ENCODE results near the gene CPNE4. TPM values are rescaled to one million over a fixed set of nuclear protein-coding genes. Genes with fewer than 3 reads are reported as not detected.

The CPNE4 gene
- total RNA-seq, 1 experiment from 2014 or later: 0.41 TPM

DNA sequence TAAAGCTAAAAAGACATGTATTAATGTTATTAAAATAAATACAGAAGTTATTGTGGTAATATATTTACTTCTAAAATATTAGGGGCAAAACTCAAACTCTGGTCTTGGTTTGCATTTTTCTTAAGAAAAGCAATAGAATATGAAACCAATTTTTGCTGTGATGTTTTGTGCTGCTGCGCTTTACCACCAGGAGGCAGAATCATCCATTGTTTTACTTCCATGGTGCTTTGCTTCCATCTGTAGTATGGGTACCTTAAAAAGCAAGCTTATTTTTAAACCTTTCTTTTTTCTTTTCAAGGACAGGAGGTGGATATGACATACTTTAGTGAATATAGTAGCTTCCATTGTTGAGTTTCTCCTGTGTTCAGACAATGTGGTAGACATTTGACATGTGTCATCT lies 485.5 kb downstream of the CPNE4 start:
- intact Hi-C loops (cut with micrococcal nuclease; ENCODE audit: unreplicated experiment): no loop called here
- peak in 1 of 2 experiments; percentile 20 for TF ChIP-seq CTCF (IDR thresholded peaks at IDR 0.05; ENCODE audit: insufficient read depth in 1 of 2, low read depth in 1 of 2, low read length in 1 of 2, severe bottlenecking in 1 of 2, unreplicated experiment in 1 of 2)
- H3K9me3 Mint-ChIP-seq (ENCODE audit: unreplicated experiment): no peaks in the 10 kb centered on the region
- Histone ChIP-seq H3K36me3 (ENCODE audit: control insufficient read depth, insufficient read depth, low read length) (no peaks in the 10 kb centered on the region), H3K27me3 (replicated peaks; ENCODE audit: control insufficient read depth, insufficient read depth, low read length) (no peaks in the 10 kb centered on the region), H3K4me3 (ENCODE audit: low read depth, low read length) (no peak overlapping the region), H3K4me1 (no peaks in the 10 kb centered on the region), H3K9me3 (no peaks in the 10 kb centered on the region)
- ChIA-PET CTCF (no interaction called here), POLR2A (no interaction called here)
- BruUV-seq (replicated peaks): no TSS peak
- H3K36me3 Mint-ChIP-seq (ENCODE audit: insufficient read depth, unreplicated experiment): no peaks in the 10 kb centered on the region
- H3K4me3 Mint-ChIP-seq (ENCODE audit: unreplicated experiment): no peak overlapping the region
- no peaks in the 10 kb centered on the region for H3K4me1 Mint-ChIP-seq (ENCODE audit: low read depth, unreplicated experiment)
- no peak for DNase-seq
- no peak overlapping the region for H3K27ac Mint-ChIP-seq (ENCODE audit: unreplicated experiment)
- H3K27me3 Mint-ChIP-seq (ENCODE audit: insufficient read depth, unreplicated experiment): peaks cover 13% of the 10 kb centered on the region

- Histone ChIP-seq H3K36me3 (ENCODE audit: control insufficient read depth, insufficient read depth, low read length) (no peaks in the 10 kb centered on the region), H3K4me3 (ENCODE audit: low read depth, low read length) (no peak overlapping the region), H3K27me3 (replicated peaks; ENCODE audit: control insufficient read depth, insufficient read depth, low read length) (no peaks in the 10 kb centered on the region), H3K9me3 (no peaks in the 10 kb centered on the region), H3K4me1 (no peaks in the 10 kb centered on the region)
- intact Hi-C loops (cut with micrococcal nuclease; ENCODE audit: unreplicated experiment): no loop called here
- H3K4me1 Mint-ChIP-seq (ENCODE audit: low read depth, unreplicated experiment): no peaks in the 10 kb centered on the region
- H3K27me3 Mint-ChIP-seq (ENCODE audit: insufficient read depth, unreplicated experiment): peaks cover 9% of the 10 kb centered on the region
- POLR2A ChIA-PET: no interaction called here
- no peak for TF ChIP-seq CTCF (IDR thresholded peaks at IDR 0.05; ENCODE audit: insufficient read depth in 1 of 2, low read depth in 1 of 2, low read length in 1 of 2, severe bottlenecking in 1 of 2, unreplicated experiment in 1 of 2)
- DNase-seq: no peak
- BruUV-seq (replicated peaks): no TSS peak
- no peak overlapping the region for H3K4me3 Mint-ChIP-seq (ENCODE audit: unreplicated experiment)
- no peak overlapping the region for H3K27ac Mint-ChIP-seq (ENCODE audit: unreplicated experiment)
- no peaks in the 10 kb centered on the region for H3K9me3 Mint-ChIP-seq (ENCODE audit: unreplicated experiment)
- H3K36me3 Mint-ChIP-seq (ENCODE audit: insufficient read depth, unreplicated experiment): no peaks in the 10 kb centered on the region
- CTCF ChIA-PET: no interaction called here
These were observed 487.2 kb downstream of the CPNE4 start for GRCh38 chr3:131547585-131547984.

DNA sequence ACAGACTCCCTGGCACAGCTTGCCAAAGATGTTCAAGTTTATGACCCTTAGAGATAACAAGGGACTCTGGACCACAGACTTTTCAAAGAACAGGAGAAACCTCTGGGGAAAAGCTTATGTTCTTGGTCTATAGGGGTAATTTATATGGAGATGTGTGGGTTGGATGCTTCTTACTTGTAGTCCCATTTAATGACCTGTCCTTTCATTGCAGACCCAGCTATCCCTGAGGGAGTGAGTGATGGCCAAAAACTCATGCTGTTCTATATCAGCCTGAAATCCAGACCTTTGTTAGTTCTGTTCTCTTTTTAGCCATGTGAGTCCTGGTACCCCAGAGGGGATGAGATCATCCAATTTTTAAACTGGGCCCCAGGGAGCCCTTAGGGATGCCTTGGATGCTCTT lies 488.4 kb downstream of the CPNE4 start:
- BruUV-seq (replicated peaks): no TSS peak
- intact Hi-C loops (cut with micrococcal nuclease; ENCODE audit: unreplicated experiment): no loop called here
- Histone ChIP-seq H3K4me3 (ENCODE audit: low read depth, low read length) (no peak overlapping the region), H3K4me1 (no peaks in the 10 kb centered on the region), H3K36me3 (ENCODE audit: control insufficient read depth, insufficient read depth, low read length) (no peaks in the 10 kb centered on the region), H3K27me3 (replicated peaks; ENCODE audit: control insufficient read depth, insufficient read depth, low read length) (no peaks in the 10 kb centered on the region), H3K9me3 (no peaks in the 10 kb centered on the region)
- H3K4me1 Mint-ChIP-seq (ENCODE audit: low read depth, unreplicated experiment): no peaks in the 10 kb centered on the region
- H3K36me3 Mint-ChIP-seq (ENCODE audit: insufficient read depth, unreplicated experiment): no peaks in the 10 kb centered on the region
- no peak overlapping the region for H3K27ac Mint-ChIP-seq (ENCODE audit: unreplicated experiment)
- peaks cover 6% of the 10 kb centered on the region for H3K27me3 Mint-ChIP-seq (ENCODE audit: insufficient read depth, unreplicated experiment)
- no peak for TF ChIP-seq CTCF (IDR thresholded peaks at IDR 0.05; ENCODE audit: insufficient read depth in 1 of 2, low read depth in 1 of 2, low read length in 1 of 2, severe bottlenecking in 1 of 2, unreplicated experiment in 1 of 2)
- ChIA-PET CTCF (no interaction called here), POLR2A (no interaction called here)
- no peak for DNase-seq
- H3K4me3 Mint-ChIP-seq (ENCODE audit: unreplicated experiment): no peak overlapping the region
- H3K9me3 Mint-ChIP-seq (ENCODE audit: unreplicated experiment): no peaks in the 10 kb centered on the region
